GM13976 (cell line): ENCODE measurements around the gene TMEM163.

Experiments used
- DNase-seq: peaks from one replicate; pipeline ENCODE4 v3.0.0; 2012; ENCODE audit warnings: low spot score
- in situ Hi-C: fragments of 300-500 bp; cut with MboI; formaldehyde crosslinking; loops from one replicate; pipeline ENCODE4 v1.12.0; 2022; ENCODE audit warnings: low sequenced_read_pairs, mixed read lengths, inconsistent platforms; ENCODE audit not compliant: unreplicated experiment
- TF ChIP-seq, protein P1 (sequence below): IDR thresholded peaks from 2 replicates; pipeline ENCODE4 v1.5.1; 2012; ENCODE audit warnings: borderline replicate concordance, mild to moderate bottlenecking; ENCODE audit not compliant: insufficient read depth; ENCODE audit errors: extremely low read depth, missing control alignments, control extremely low read depth

Gene TMEM163

DNA sequence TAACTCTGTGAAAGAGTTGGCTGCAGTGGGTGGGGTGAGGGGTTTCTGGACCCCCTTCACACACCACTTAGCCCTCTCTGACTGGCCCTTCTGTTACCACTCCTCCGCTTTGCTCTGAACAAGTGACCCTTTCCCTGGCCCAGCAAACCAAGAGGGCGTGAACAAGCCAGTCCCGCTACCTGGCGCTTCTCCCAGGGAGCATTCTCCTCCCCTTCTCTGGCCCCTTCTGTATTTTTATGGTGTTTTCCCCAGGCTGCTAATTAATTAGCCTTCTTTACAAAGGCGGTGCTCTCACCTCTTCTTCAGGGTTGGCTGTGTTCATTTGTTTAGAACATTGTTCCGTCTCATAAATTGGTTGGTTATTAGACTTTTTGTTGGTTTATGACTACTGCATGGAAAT is 284.8 kb downstream of the TMEM163 start:
- TF ChIP-seq, protein P1, sequence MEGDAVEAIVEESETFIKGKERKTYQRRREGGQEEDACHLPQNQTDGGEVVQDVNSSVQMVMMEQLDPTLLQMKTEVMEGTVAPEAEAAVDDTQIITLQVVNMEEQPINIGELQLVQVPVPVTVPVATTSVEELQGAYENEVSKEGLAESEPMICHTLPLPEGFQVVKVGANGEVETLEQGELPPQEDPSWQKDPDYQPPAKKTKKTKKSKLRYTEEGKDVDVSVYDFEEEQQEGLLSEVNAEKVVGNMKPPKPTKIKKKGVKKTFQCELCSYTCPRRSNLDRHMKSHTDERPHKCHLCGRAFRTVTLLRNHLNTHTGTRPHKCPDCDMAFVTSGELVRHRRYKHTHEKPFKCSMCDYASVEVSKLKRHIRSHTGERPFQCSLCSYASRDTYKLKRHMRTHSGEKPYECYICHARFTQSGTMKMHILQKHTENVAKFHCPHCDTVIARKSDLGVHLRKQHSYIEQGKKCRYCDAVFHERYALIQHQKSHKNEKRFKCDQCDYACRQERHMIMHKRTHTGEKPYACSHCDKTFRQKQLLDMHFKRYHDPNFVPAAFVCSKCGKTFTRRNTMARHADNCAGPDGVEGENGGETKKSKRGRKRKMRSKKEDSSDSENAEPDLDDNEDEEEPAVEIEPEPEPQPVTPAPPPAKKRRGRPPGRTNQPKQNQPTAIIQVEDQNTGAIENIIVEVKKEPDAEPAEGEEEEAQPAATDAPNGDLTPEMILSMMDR: no peak
- in situ Hi-C loops: no loop called here
- no peak for DNase-seq

DNA sequence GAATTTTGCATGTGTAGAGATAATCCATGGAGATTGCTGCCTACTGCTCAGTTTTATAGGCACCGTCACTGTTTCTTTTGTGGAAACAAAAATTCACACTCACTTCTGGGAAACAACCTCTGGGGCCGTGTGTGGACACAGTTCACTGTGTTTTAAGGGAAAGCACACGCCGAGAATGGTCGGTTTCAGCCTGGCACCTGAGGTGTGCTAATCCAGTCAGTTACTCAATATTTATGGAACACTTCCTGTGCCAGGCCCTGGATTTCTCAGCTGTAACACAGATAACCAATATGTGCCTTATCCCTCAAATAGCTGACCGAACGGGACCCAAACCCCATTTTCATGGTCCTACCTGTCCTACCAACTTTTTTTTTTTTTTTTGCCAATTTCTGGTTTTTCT is 285.3 kb downstream of the TMEM163 start:
- TF ChIP-seq, protein P1: no peak
- in situ Hi-C loops: no loop called here
- no peak for DNase-seq

DNA sequence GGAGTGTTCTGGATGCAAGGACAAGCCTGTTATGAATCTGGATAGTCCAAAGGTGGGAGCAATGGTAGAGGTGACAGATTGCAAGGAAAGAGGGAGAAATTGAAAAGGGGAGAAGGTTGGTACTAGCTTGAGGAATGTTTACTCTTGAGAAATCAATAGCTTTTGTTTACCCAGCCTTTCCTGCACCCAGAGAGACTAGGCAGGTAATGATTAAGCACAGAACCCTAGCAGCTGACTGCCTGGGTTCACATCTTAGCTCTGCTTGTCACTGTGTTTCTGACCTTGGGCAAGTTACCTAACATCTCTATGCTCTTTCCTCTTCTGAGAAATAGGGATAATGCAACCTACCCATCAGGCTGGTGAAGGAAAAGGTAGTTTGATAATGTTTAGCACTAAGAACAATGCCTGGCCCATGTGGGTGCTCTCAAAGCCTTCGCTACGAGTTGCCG is 286.3 kb downstream of the TMEM163 start:
- in situ Hi-C loops: no loop called here

DNA sequence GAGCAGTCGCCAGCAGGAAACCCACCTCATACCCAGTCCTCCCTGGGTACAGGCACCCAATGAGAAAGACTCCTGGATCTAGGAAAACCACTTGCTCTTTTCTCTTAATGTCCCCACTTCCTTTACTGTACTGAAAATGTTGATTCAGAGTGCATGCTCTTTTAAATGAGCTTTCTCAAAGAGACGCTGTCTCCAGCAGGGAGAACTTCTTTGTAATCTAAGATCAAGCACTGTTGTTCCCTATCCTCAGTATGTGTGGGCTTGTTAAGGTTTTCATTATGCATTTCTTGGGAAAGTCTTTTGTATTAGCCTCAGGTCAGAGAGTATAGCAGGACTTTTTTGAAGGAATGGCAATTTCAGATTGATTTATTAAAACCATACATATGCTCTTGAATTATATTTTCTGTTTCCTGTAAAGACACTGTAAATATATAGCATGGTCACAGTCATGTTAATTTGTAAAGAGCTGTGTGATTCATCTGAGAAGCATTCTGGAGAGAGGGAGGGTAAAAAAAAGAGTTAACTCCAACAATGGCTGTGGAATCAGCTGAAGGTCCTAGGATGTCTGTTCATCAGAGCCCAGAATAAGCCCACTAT is 286.9 kb downstream of the TMEM163 start:
- TF ChIP-seq, protein P1: no peak
- in situ Hi-C loops: no loop called here
- DNase-seq: no peak

More for the DNA sequence above, 286.3 kb downstream of the TMEM163 start:
- TF ChIP-seq, protein P1: no peak
- DNase-seq: no peak

DNA sequence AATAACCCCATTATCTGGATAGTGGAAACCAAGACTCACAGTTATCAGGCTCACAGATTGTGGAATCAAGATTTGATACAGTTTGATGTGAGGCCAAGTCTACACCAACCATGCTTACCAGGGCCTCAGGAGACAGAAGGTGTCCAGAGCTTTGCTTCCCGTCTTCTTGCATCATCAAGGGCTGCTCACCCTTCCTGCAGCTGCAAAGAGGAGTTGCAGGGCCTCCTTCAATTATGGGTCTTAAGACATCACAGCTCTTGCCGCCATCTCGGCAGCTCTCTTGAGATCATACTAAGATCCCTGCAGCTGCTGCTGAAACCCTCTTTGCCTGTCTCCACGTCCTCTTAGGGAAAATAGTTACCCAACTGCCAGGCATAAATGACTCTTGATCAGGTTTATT is 288.9 kb downstream of the TMEM163 start:
- no peak for DNase-seq
- in situ Hi-C loops: no loop called here

DNA sequence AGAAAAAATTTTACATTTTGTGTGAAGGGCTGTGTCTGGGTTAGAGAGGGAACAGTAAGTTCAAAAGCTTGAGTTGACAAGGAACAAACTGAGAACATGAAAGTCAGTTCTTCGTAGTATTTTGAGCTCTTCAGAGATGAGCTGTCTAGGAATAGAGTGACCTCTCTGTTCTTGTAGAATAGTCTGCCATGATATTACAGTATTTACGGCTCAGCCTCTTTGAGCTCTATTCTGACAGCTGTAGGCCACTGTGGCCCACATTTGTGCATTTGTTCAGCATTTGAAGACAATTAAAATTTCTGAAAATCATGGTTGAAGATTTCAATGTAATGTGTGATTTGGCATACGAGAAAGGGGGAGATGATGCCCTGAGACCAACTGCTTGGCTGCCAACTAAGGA is 292.1 kb downstream of the TMEM163 start:
- DNase-seq: no peak
- in situ Hi-C loops: no loop called here
- TF ChIP-seq, protein P1: no peak

More for the DNA sequence above, 288.9 kb downstream of the TMEM163 start:
- TF ChIP-seq, protein P1: no peak
